Measurements from ENCODE around the gene SDK2.

DNA sequence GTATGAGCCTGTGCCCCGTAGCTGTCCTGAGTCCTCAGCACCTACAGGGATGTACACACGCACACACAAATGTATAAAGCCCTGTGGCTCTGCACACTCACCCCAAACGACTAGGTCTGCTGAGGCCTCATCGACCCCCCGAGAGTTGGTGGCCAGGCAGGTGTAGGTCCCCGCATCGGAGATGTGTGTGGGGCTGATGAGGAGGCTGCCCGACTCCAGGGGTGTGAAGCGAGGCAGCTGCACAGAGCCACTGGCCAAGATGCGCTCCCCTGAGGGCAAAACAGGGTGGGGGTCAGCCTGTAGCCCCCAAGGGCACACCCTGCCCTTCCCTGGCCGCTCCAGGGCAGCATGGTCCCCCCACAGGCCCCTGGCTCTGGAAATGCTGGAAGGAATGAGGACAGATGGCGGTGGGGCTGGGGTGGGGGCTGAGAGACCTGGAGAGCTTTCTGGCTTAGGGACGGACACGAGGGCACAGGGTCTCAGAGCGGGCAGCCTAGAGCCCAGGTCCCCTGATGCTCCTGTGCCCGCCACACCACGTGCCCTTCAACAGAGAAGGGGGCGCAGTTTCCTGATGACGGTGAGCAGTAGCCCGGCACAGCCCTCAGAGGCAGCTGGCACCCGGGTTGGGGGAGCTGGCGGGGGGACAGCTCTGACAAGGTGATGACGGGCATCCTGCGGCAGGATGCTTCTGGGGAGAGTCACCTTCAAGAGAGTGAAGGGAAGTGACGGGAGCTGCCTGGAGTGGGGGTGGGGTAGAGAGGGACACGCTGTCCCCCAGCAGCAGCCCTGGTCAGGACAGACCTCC, 212.6 kb downstream of the SDK2 start:
- no peak for TF ChIP-seq EZH2 (IDR thresholded peaks at IDR 0.05; ENCODE audit: insufficient read depth, low read length)
- TF ChIP-seq, protein P1, sequence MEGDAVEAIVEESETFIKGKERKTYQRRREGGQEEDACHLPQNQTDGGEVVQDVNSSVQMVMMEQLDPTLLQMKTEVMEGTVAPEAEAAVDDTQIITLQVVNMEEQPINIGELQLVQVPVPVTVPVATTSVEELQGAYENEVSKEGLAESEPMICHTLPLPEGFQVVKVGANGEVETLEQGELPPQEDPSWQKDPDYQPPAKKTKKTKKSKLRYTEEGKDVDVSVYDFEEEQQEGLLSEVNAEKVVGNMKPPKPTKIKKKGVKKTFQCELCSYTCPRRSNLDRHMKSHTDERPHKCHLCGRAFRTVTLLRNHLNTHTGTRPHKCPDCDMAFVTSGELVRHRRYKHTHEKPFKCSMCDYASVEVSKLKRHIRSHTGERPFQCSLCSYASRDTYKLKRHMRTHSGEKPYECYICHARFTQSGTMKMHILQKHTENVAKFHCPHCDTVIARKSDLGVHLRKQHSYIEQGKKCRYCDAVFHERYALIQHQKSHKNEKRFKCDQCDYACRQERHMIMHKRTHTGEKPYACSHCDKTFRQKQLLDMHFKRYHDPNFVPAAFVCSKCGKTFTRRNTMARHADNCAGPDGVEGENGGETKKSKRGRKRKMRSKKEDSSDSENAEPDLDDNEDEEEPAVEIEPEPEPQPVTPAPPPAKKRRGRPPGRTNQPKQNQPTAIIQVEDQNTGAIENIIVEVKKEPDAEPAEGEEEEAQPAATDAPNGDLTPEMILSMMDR (IDR thresholded peaks at IDR 0.05; ENCODE audit: insufficient read depth, low read depth, low read length): no peak
